ENCODE results near the gene MRPL12.

Gene MRPL12

GRCh38 chr17:81723651-81724209 is 20.6 kb downstream of the MRPL12 start:
- TF ChIP-seq GATA2 (IDR thresholded peaks at IDR 0.05; ENCODE audit: low read depth, low read length) (no peak), GATA3 (IDR thresholded peaks at IDR 0.05; ENCODE audit: low read depth, low read length) (no peak)

GRCh38 chr17:81725439-81725838 is 22.3 kb downstream of the MRPL12 start:
- TF ChIP-seq GATA3 (IDR thresholded peaks at IDR 0.05; ENCODE audit: low read depth, low read length) (no peak), GATA2 (IDR thresholded peaks at IDR 0.05; ENCODE audit: low read depth, low read length) (no peak)

- TF ChIP-seq GATA2 (IDR thresholded peaks at IDR 0.05; ENCODE audit: low read depth, low read length): no peak
- TF ChIP-seq GATA3 (IDR thresholded peaks at IDR 0.05; ENCODE audit: low read depth, low read length): no peak
These were observed 22.8 kb downstream of the MRPL12 start for GRCh38 chr17:81726004-81726403.

GRCh38 chr17:81727324-81728031 is 24.3 kb downstream of the MRPL12 start:
- no peak for TF ChIP-seq GATA3 (IDR thresholded peaks at IDR 0.05; ENCODE audit: low read depth, low read length)
- no peak for TF ChIP-seq GATA2 (IDR thresholded peaks at IDR 0.05; ENCODE audit: low read depth, low read length)

- TF ChIP-seq GATA3 (IDR thresholded peaks at IDR 0.05; ENCODE audit: low read depth, low read length) (no peak), GATA2 (IDR thresholded peaks at IDR 0.05; ENCODE audit: low read depth, low read length) (no peak)
These were observed 30.6 kb downstream of the MRPL12 start for GRCh38 chr17:81733507-81734404.

- TF ChIP-seq GATA2 (IDR thresholded peaks at IDR 0.05; ENCODE audit: low read depth, low read length): no peak
- TF ChIP-seq GATA3 (IDR thresholded peaks at IDR 0.05; ENCODE audit: low read depth, low read length): no peak
These were observed 31.5 kb downstream of the MRPL12 start for GRCh38 chr17:81734405-81735263.

GRCh38 chr17:81735264-81736102 is 32.3 kb downstream of the MRPL12 start:
- TF ChIP-seq GATA3 (IDR thresholded peaks at IDR 0.05; ENCODE audit: low read depth, low read length): no peak
- no peak for TF ChIP-seq GATA2 (IDR thresholded peaks at IDR 0.05; ENCODE audit: low read depth, low read length)

- TF ChIP-seq GATA2 (IDR thresholded peaks at IDR 0.05; ENCODE audit: low read depth, low read length) (no peak), GATA3 (IDR thresholded peaks at IDR 0.05; ENCODE audit: low read depth, low read length) (no peak)
These were observed 35.0 kb downstream of the MRPL12 start for GRCh38 chr17:81737947-81738800.

- TF ChIP-seq GATA3 (IDR thresholded peaks at IDR 0.05; ENCODE audit: low read depth, low read length): no peak
- TF ChIP-seq GATA2 (IDR thresholded peaks at IDR 0.05; ENCODE audit: low read depth, low read length): no peak
These were observed 35.7 kb downstream of the MRPL12 start for GRCh38 chr17:81738801-81739393.

GRCh38 chr17:81740395-81740961 is 37.3 kb downstream of the MRPL12 start:
- no peak for TF ChIP-seq GATA2 (IDR thresholded peaks at IDR 0.05; ENCODE audit: low read depth, low read length)
- no peak for TF ChIP-seq GATA3 (IDR thresholded peaks at IDR 0.05; ENCODE audit: low read depth, low read length)

GRCh38 chr17:81741049-81741593 is 38.0 kb downstream of the MRPL12 start:
- TF ChIP-seq GATA2 (IDR thresholded peaks at IDR 0.05; ENCODE audit: low read depth, low read length) (peak; percentile 60), GATA3 (IDR thresholded peaks at IDR 0.05; ENCODE audit: low read depth, low read length) (no peak)
